H7 (cell line): ENCODE data around the gene APP. TPM values are rescaled to one million over a fixed set of nuclear protein-coding genes. Genes with fewer than 3 reads are reported as not detected.

Source experiments
- DNase-seq: peaks from one replicate; pipeline ENCODE4 v3.0.0; 2012
- H3K27me3 ChIP-seq: 2 replicates; pipeline ENCODE4 v1.6.0; 2011; ENCODE audit warnings: mild to moderate bottlenecking, low read length; ENCODE audit not compliant: control insufficient read depth, insufficient read depth
- H3K36me3 ChIP-seq: replicated peaks from 2 replicates; pipeline ENCODE4 v1.5.1; 2011; ENCODE audit warnings: low read length; ENCODE audit not compliant: control insufficient read depth, insufficient read depth
- H3K4me3 ChIP-seq: 2 replicates; pipeline ENCODE4 v1.5.1; 2011; ENCODE audit warnings: low read depth, mild to moderate bottlenecking, control low read depth, low read length, moderate library complexity; ENCODE audit not compliant: insufficient read depth
- total RNA-seq: library from RNA; depleted of rRNA; stranded (reverse); fragments of >200 nt; shearing (Covaris generic); gene quantifications from 2 replicates; pipeline ENCODE4 v1.2.3, GENCODE V29; 2014

APP gene
- total RNA-seq, 1 experiment from 2014 or later: 316 TPM

DNA sequence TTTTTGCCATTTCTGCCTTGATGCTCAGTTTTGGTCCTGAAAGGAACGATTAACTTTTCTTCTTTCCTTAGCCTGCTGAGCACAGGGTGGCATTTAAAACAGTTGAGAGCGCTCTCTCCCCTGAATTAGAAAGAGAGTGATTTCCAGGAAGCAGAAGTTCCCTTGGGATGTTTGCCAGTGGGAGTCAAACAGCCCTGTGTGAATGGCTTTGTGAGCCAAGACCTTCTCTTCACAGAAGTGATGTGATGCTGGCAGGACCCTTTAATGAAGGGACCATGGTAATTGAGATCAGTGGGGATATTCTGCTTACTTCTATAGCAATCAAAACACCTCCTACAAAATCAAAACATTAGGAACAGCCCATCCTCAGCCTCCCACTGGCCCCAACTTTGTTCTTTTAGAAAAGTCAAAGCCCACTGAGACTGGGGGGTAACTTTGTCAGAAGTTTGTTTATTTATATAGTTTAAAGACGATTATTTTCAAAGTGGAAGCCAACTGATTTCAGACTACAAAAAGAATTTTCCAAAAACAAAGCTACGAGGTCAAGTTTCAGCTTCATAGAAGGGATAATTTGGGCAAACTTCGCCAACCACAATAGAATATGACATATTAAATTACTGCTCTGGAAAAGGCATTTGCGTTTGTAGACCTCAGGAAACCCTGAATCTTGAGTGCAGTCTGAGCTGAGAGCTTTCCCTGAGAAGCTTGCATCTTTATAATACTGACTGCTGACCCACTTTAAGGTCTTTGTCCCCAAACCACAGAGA, 313.1 kb downstream of the APP start:
- Histone ChIP-seq H3K4me3 (no peak overlapping the region), H3K36me3 (no peaks in the 10 kb centered on the region), H3K27me3 (no peaks in the 10 kb centered on the region)
- no peak for DNase-seq

GRCh38 chr21:25855576-25855975, 315.0 kb downstream of the APP start:
- no peak for DNase-seq
- no peak overlapping the region for H3K4me3 ChIP-seq
- no peaks in the 10 kb centered on the region for H3K27me3 ChIP-seq
- no peaks in the 10 kb centered on the region for H3K36me3 ChIP-seq

- Histone ChIP-seq H3K36me3 (no peaks in the 10 kb centered on the region), H3K27me3 (no peaks in the 10 kb centered on the region), H3K4me3 (no peak overlapping the region)
- DNase-seq: no peak
These were observed 320.3 kb downstream of the APP start for GRCh38 chr21:25850126-25850842.

GRCh38 chr21:25848309-25848708, 322.3 kb downstream of the APP start:
- H3K27me3 ChIP-seq: no peaks in the 10 kb centered on the region
- no peak overlapping the region for H3K4me3 ChIP-seq
- no peak for DNase-seq
- H3K36me3 ChIP-seq: no peaks in the 10 kb centered on the region

- Histone ChIP-seq H3K4me3 (no peak overlapping the region), H3K36me3 (no peaks in the 10 kb centered on the region), H3K27me3 (no peaks in the 10 kb centered on the region)
- no peak for DNase-seq
These were observed 324.8 kb downstream of the APP start for GRCh38 chr21:25845729-25846256.

DNA sequence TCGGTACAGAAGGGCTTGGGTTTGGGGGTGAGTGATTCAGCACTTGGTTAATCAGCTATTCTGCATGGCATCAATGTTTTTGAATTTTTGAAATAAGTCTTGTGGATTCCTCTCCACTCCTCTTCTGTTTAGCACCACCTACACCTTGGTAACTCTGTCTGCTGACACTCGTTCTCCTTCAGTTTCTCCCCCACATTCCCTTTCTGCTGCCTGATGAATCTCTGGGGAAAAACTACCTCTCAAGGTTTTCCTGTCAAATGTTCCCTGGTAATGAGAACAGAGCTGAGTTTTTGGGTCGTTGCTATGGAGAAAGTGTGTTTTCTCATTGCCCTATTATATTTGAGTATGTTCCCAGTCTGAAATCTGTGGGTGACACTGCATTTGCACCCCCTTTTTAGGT, 327.6 kb downstream of the APP start:
- Histone ChIP-seq H3K36me3 (no peaks in the 10 kb centered on the region), H3K4me3 (no peak overlapping the region), H3K27me3 (no peaks in the 10 kb centered on the region)
- no peak for DNase-seq

- Histone ChIP-seq H3K4me3 (no peak overlapping the region), H3K36me3 (no peaks in the 10 kb centered on the region), H3K27me3 (no peaks in the 10 kb centered on the region)
- no peak for DNase-seq
These were observed 331.8 kb downstream of the APP start for GRCh38 chr21:25838809-25839208.

- no peak for DNase-seq
- no peaks in the 10 kb centered on the region for H3K36me3 ChIP-seq
- no peak overlapping the region for H3K4me3 ChIP-seq
- H3K27me3 ChIP-seq: no peaks in the 10 kb centered on the region
These were observed 332.9 kb downstream of the APP start for GRCh38 chr21:25837533-25838265.

DNA sequence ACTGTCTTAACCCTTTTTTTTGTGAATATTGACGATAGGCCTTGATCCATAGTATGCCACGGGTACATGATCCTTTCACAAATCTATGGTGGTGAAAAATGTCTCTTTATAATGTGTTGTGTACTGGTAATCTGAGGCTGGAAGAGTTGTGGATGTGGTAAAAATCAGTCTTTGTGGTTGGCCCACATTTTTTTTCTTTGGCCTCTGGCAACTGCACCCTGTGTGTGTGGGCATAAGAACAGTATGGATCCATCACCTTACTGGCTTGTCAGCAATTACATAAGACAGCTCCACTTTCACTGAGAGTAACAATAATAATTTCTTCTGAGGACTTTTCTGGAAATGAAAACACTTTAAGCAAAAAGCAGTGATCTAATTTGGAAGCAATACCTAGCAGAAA, 334.2 kb downstream of the APP start:
- no peaks in the 10 kb centered on the region for H3K36me3 ChIP-seq
- no peaks in the 10 kb centered on the region for H3K27me3 ChIP-seq
- DNase-seq: no peak
- no peak overlapping the region for H3K4me3 ChIP-seq

DNA sequence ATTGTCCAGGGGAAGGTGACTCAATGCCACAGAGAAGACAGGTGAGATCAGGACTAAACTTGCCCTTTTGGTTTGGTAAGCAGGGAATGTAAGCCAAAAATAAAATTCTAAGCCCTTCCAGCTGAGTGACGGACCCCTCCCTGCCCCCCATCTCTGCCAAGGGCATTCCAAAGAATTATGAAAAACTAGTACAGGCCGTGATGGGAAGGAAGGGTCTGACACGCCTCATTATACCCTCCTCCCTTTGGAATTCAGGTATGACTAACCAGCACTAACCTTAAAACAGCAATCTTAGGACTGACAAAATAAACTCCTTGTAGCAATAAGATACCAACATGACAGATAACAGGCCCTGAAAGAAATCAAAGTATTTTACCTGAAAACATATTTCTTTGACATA, 336.2 kb downstream of the APP start:
- H3K27me3 ChIP-seq: no peaks in the 10 kb centered on the region
- no peak overlapping the region for H3K4me3 ChIP-seq
- H3K36me3 ChIP-seq: no peaks in the 10 kb centered on the region
- no peak for DNase-seq

DNA sequence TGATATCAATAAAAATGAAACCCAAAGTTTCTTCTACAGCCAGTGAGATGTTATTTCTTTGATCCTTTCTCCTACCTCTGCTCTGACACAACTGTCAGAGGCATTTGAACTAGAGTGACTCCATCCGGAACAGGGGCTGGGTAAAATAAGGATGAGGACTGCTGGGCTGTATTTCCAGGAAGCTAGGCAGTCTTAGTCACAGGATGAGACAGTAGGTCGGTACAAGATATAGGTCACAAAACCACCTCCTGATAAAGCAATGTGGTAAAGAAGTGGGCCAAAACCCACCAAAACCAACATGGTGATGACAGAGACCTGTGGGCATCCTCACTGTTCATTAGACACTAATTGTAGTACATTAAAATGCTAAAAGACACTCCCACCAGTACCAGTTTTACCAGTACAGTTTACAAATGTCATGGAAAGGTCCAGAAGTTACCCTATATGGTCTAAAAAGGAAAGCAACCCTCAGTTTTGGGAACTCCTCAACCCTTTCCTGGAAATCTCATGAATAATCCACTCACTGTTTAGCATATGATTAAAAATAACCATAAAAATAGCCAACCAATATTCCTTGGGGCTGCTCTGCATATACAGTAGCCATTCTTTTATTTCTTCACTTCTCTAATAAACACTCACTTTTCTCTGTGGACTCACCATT, 339.1 kb downstream of the APP start:
- H3K27me3 ChIP-seq: no peaks in the 10 kb centered on the region
- DNase-seq: no peak
- no peaks in the 10 kb centered on the region for H3K36me3 ChIP-seq
- H3K4me3 ChIP-seq: no peak overlapping the region
